Spleen (tissue), 11 donors: ENCODE data around the gene RHBDL1. TPM values are rescaled to one million over a fixed set of nuclear protein-coding genes. Genes with fewer than 3 reads are reported as not detected.

Experiments used
- DNase-seq: peaks from one replicate; pipeline ENCODE4 v3.0.0-alpha.2; 2020
- H3K27ac ChIP-seq, 8 donors: fragments of 200-600 bp; sonication (generic) in 7 of 8; 1 replicate in 4 of 8; 2 replicates in 4 of 8; pipeline versions ENCODE4 v1.5.0 to v1.8.0; 2016 to 2021; ENCODE audit warnings: inconsistent platforms in 4 of 8, mild to moderate bottlenecking in 4 of 8, moderate library complexity in 1 of 8
- H3K27me3 ChIP-seq, 7 donors: fragments of 200-600 bp; sonication (generic) in 6 of 7; replicated peaks in 1 of 7; 1 replicate in 4 of 7; 2 replicates in 3 of 7; pipeline versions ENCODE4 v1.5.0 to v1.8.0; 2016 to 2021; ENCODE audit warnings: inconsistent platforms in 3 of 7, mild to moderate bottlenecking in 1 of 7
- H3K36me3 ChIP-seq, 6 donors: fragments of 200-600 bp; sonication (generic) in 5 of 6; 1 replicate in 4 of 6; 2 replicates in 2 of 6; pipeline versions ENCODE4 v1.5.0 to v1.8.0; 2016 to 2021; ENCODE audit warnings: inconsistent platforms in 2 of 6
- H3K4me1 ChIP-seq, 6 donors: fragments of 200-600 bp; sonication (generic) in 5 of 6; 1 replicate in 3 of 6; 2 replicates in 3 of 6; pipeline versions ENCODE4 v1.5.0 to v1.8.0; 2016 to 2021; ENCODE audit warnings: inconsistent platforms in 3 of 6
- H3K4me3 ChIP-seq, 8 donors: fragments of 200-600 bp; sonication (generic) in 7 of 8; 1 replicate in 4 of 8; 2 replicates in 4 of 8; pipeline versions ENCODE4 v1.5.0 to v1.8.0; 2016 to 2021; ENCODE audit warnings: inconsistent platforms in 4 of 8, mild to moderate bottlenecking in 4 of 8, moderate library complexity in 2 of 8
- H3K9me3 ChIP-seq, 8 donors: fragments of 200-600 bp; sonication (generic) in 7 of 8; 1 replicate in 4 of 8; 2 replicates in 4 of 8; pipeline versions ENCODE4 v1.5.0 to v1.8.0; 2016 to 2021; ENCODE audit warnings: inconsistent platforms in 4 of 8
- CTCF ChIP-seq, 11 experiments: fragments of 200-600 bp in 7 of 11; fragments of 450-650 bp in 4 of 11; sonication (generic) in 4 of 11; IDR thresholded peaks in 8 of 11; conservative IDR thresholded peaks in 3 of 11; 1 replicate in 7 of 11; 2 replicates in 4 of 11; pipeline versions ENCODE4 v1.4.0 to v1.8.0; 2016 to 2021; ENCODE audit warnings: antibody characterized with exemption in 11 of 11, inconsistent platforms in 4 of 11, mild to moderate bottlenecking in 1 of 11
- POLR2A ChIP-seq, 3 donors: fragments of 450-650 bp; IDR thresholded peaks; one replicate each; pipeline ENCODE4 v1.5.1; 2017; ENCODE audit warnings: antibody characterized with exemption in 3 of 3, mild to moderate bottlenecking in 1 of 3
- POLR2AphosphoS5 ChIP-seq, 3 donors: sonication (generic); formaldehyde crosslinking; IDR thresholded peaks; one replicate each; pipeline ENCODE4 v1.5.1; 2017; ENCODE audit warnings: antibody characterized with exemption in 3 of 3
- WGBS, 5 donors: extraction: QIAGEN DNeasy Blood & Tissue Kit in 3 of 5; methylation state at CpG; one replicate each; pipeline versions ENCODE4 v1.1.5 to v1.1.7; 2013 to 2018; 5-methylcytosine and 5-hydroxymethylcytosine counted together
- intact Hi-C: fragments of 100-400 bp; cut with DNase I; formaldehyde crosslinking; loops from one replicate; pipeline ENCODE4 v1.15.0; 2023; ENCODE audit warnings: low total_unique reads
- polyA plus RNA-seq, 3 donors: library from polyadenylated mRNA; stranded (reverse); fragments of 200-250 nt; gene quantifications; one replicate each; pipeline ENCODE4 v1.2.1, GENCODE V29; 2013
- total RNA-seq, 7 donors: library from RNA; depleted of rRNA in 3 of 7; stranded (reverse); fragments of >200 nt in 3 of 7; fragmentation: NEBNext Ultra II Directional in 4 of 7; extraction: Animal tissue kit (Norgen Biotek cat#: 25700) in 4 of 7; gene quantifications; one replicate each; pipeline versions ENCODE4 v1.1.0 to v1.2.1, GENCODE V29; 2016 to 2021
- donor health status: healthy with polysubstance abuse.
- donor health status: DM: no; HTN: no; CAD: no; lungs with moderate emphysema.
- donor health status: DM: no; HTN: no; CAD: no.
- donor health status: Bipolar disorder and iron deficiency.
- donor health status: healthy.
- donor health status: DM: no; HTN: no; CAD: no.
- donor health status: DM: yes; HTN: yes; CAD: no.

RHBDL1 gene
- total and polyA plus RNA-seq, 10 donors: 0.37 to 2.0 (median 0.65) TPM

GRCh38 chr16:658679-659571, 16.5 kb upstream of the RHBDL1 start:
- H3K9me3 ChIP-seq: no peaks in the 10 kb centered on the region
- intact Hi-C loops: no loop called here
- WGBS, 5 donors: 88 to 95% (median 92%) methylated on average over 21 to 35 of the region's 35 CpGs
- no peak for TF ChIP-seq POLR2A (IDR thresholded peaks at IDR 0.05)
- TF ChIP-seq CTCF (IDR thresholded peaks at IDR 0.05 in 8 of 11, conservative IDR thresholded peaks at IDR 0.05 in 3 of 11): no peak
- no peak for TF ChIP-seq POLR2AphosphoS5 (IDR thresholded peaks at IDR 0.05)
- no peaks in the 10 kb centered on the region for H3K27me3 ChIP-seq
- no peak overlapping the region for H3K4me3 ChIP-seq
- DNase-seq: no peak
- H3K27ac ChIP-seq: no peak overlapping the region
- H3K4me1 ChIP-seq: peaks cover 9 to 22% (median 16%) of the 10 kb centered on the region in 6 donors
- H3K36me3 ChIP-seq: peaks cover 0 to 40% (median 0%) of the 10 kb centered on the region in 6 donors

- no peak overlapping the region for H3K4me3 ChIP-seq
- TF ChIP-seq CTCF (IDR thresholded peaks at IDR 0.05 in 8 of 11, conservative IDR thresholded peaks at IDR 0.05 in 3 of 11): no peak
- TF ChIP-seq POLR2AphosphoS5 (IDR thresholded peaks at IDR 0.05): no peak
- TF ChIP-seq POLR2A (IDR thresholded peaks at IDR 0.05): no peak
- H3K9me3 ChIP-seq: no peaks in the 10 kb centered on the region
- H3K27ac ChIP-seq: peak overlapping the region in 2 of 8 donors; percentile 78 to 84
- H3K4me1 ChIP-seq: peaks cover 9 to 22% (median 16%) of the 10 kb centered on the region in 6 donors
- intact Hi-C loops: no loop called here
- no peaks in the 10 kb centered on the region for H3K27me3 ChIP-seq
- no peak for DNase-seq
- peaks cover 0 to 39% (median 0%) of the 10 kb centered on the region in 6 donors for H3K36me3 ChIP-seq
- WGBS, 5 donors: 87 to 93% (median 91%) methylated on average over 16 to 20 of the region's 20 CpGs
These were observed 15.9 kb upstream of the RHBDL1 start for GRCh38 chr16:659618-660017.

GRCh38 chr16:660132-660458, 15.4 kb upstream of the RHBDL1 start:
- peak overlapping the region in 4 of 8 donors; percentile 26 to 61 (median 34) for H3K4me3 ChIP-seq
- WGBS, 5 donors: 52 to 77% (median 58%) methylated on average over 5 to 6 of the region's 6 CpGs
- peaks cover 0 to 36% (median 0%) of the 10 kb centered on the region in 6 donors for H3K36me3 ChIP-seq
- intact Hi-C loops: no loop called here
- H3K27me3 ChIP-seq: no peaks in the 10 kb centered on the region
- TF ChIP-seq CTCF (IDR thresholded peaks at IDR 0.05 in 8 of 11, conservative IDR thresholded peaks at IDR 0.05 in 3 of 11) (no peak), POLR2A (IDR thresholded peaks at IDR 0.05) (no peak), POLR2AphosphoS5 (IDR thresholded peaks at IDR 0.05) (no peak)
- no peaks in the 10 kb centered on the region for H3K9me3 ChIP-seq
- DNase-seq: no peak
- peak overlapping the region in 6 of 8 donors; percentile 73 to 84 (median 78) for H3K27ac ChIP-seq
- H3K4me1 ChIP-seq: peaks cover 9 to 22% (median 16%) of the 10 kb centered on the region in 6 donors
